Activated CD4-positive, alpha-beta T cell treated with anti-CD3 and anti-CD28 coated beads, Interleukin-2, amount 50 U/mL, for 16 hours (primary cell): Measurements from ENCODE around the gene PRR5L.
A peak's percentile ranks its signal among the peaks of the same experiment; 100 is the strongest.

Experiments used
- DNase-seq: peaks from one replicate; pipeline ENCODE4 v3.0.0-alpha.2; 2020

Gene PRR5L

DNA sequence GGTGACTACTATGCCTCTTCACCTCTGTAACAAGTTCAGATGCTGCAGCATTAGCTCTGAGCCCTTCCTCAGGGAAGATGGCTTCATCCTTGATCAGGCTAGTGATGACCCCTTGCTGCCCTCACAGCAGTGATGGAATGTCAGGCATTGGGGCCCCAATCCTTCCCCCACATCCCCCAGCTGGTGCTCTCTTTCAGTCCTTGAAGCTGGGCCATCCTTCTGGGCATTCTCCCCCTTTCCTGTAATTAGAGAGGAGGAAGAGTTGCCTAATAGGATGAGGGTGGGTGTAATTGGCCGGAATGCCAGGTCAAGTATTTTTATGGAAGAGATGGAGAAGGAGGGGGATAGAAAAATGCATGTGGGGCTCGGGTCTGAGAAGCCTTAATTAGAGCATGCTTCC, 151.4 kb downstream of the PRR5L start:
- no peak for DNase-seq

DNA sequence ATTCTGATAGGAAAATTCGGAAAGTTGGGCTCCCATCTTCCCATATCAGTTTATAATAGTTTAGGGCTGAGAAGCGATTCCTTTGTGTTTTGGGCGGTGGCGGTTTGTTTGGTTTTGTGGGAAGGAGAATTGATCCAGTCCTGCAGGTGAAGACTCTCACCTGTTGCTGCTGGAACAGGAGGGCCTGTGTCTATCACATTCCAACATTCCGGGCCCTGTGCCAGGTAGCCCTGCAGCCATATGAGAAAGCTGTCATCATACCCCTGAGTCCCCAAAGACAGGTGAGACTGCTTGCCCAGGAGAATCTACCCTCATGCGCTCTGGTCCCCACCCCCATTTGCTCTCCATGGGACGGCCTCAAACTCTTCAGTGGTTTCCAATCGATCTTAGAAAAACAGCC, 151.9 kb downstream of the PRR5L start:
- DNase-seq: no peak

DNA sequence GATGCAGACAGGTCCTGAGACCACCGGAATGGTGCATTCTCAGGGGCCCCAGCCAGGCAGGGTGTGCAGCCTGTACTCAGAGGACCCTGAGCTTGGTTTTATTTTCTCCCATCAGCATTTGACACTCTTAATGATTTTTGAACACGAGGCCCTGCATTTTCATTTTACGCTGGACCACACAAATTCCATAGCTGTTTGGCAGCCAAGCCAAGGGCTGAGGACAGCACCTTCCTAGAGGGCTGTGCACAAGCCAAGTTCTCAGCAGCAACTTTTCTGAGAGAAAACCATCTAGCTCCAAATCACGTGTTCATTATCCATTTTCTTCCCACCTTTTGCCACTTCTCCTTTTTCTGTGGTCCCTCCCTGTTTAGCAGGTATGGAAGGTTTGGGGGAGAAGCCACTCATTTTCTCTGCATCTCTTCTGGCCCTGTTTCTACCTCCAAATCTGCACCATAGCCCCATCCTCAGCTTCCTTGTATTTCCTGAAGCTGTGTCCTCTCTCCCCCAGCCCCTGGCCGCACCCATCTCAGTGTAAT, 153.5 kb downstream of the PRR5L start:
- DNase-seq: no peak

DNA sequence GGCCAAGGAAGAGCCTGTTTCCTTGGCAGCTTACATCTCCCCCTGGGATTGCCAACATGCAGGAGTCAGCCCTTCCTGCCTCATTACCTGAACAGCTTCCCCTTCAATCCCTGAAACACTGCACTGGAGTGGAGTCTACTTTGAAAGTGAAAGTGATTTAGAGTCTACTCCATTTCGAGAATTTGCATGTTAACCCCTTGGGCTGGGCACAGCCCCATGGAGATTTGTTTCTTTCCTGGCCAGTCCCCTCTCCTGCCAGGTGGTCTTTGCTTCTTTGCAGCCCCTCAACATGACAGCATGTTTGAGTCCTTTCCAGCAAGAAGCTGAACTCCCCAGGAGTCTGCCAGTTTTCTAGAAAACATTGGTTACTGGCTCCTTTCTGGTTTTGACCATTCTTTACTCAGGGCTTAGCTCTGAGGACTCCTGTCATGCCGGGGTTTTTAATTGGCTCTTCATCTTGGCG, 154.1 kb downstream of the PRR5L start:
- DNase-seq: no peak

DNA sequence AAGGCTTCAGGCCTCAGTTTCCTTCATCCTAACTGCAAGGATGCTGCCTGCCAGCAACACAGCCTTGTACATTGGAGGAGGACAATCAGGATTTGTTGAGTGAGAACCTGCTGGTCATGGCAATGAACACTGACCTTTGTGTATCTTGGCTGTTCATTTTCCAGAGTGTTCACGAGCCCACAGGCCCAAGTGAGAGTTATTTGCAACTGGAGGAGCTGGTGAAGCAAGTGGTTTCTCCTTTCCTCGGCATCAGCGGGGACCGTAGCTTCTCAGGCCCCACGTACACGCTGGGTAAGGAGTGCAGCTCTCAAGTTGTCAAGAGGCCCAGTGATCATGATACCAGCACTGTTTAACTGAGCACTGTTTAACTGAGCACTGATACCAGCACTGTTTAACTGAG, 155.0 kb downstream of the PRR5L start:
- no peak for DNase-seq

DNA sequence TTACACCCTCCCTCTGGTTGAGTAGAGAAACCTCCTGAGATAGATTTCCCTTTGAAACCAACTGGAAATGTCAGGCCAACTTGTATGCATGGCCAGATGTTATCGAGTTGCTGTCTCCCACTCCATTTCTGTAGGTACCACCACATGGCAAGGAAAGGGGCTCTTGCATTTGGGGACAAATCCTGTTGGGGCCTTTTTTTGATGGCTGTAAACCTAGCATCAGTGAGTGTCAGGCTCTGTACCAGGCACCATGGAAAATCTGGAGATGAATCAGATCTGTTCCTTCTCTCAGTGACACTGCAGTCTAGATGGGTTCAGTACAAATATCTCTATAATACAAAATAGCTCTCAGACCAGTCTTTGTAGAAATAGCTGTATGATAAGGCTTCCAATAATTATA, 155.6 kb downstream of the PRR5L start:
- no peak for DNase-seq

DNA sequence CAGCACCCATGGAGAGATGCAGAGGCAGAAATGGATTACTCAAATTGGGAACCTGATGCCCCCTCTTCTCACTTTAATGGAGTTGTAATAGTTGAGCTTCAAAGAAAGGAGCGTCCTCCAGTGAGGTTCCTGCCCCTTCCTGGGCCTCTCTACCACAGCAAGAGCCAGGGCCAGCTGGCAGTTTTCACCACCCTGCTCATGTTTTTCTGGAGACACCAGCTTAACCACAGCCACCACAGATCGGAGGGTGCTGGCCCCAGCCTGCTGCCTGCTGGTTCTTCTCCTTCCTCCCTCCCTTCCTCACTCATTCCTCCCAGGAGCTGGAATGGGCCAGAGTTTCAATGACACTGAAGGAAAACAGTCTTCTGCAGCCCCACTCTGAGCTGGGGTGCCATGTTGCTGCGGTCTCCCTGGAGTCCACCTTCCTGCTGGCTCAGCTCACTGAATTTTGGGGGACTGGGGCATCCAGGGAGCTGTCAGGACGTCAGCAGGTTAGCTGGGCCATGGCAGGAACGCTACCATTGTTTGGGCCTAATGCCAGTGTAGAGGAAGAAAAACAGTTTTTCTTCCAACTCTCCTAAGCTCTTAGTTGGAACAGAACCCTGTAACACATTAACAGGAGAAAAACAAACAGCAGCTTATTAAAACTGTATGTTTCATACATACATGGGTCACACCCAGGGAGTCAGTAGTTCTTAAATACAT, 156.3 kb downstream of the PRR5L start:
- DNase-seq: peak; percentile 55

DNA sequence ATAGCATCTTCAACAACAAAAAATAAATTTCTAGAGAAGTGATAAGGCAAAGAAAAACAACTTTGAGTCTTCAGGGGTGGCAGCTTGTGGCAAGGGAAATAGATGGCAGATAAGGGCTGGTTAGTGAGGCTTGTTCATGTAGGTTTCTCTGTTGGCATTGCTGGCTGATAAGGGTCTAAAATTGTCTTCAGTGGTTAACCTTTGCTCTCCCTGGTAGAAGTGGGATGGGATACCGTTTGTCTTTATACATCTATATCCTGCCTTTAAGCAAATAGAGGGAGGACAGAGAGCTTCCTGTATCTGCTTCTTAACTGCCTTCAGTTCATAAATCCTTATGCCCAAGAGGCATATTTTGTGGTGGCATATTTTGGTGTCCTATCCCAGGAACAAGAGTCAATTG, 156.9 kb downstream of the PRR5L start:
- DNase-seq: peak; percentile 61

DNA sequence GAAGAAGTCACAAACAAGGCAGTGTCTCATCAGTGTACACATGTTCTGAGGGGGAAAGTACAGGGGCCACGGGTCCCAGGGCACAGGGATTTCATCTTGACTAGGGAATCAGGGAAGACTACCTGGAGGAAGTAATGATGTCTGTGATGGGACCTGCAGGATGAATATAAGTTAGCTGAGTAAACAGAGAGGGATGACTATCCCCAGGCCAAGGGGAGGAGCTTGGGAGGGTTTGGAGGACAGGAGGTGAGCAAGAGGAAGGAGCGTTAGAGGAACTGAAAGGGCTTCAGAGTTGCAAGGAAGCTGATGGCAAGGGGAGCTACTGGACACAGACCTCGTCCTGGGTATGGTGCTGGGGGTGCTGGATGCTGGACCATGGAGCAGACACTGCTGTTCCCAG, 157.6 kb downstream of the PRR5L start:
- DNase-seq: no peak

DNA sequence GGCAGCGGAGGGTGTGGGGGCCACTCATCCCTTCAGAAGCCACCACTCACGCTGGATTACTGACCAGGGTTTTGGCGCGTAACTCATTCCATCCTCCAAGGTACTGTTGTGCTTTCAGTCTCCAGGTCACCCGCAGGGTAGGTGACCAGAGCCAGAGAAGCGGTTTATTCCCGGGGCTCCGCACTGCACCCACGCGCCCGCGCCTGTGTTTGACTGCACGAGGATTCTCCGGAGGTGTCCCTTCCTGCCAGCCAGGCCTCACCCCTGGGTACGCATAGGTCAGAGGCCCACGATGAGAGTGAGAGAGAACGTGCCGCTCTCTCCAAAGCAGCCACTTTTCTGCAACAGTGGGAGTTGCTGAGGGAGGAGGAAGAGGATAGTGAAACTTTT, 158.5 kb downstream of the PRR5L start:
- no peak for DNase-seq

DNA sequence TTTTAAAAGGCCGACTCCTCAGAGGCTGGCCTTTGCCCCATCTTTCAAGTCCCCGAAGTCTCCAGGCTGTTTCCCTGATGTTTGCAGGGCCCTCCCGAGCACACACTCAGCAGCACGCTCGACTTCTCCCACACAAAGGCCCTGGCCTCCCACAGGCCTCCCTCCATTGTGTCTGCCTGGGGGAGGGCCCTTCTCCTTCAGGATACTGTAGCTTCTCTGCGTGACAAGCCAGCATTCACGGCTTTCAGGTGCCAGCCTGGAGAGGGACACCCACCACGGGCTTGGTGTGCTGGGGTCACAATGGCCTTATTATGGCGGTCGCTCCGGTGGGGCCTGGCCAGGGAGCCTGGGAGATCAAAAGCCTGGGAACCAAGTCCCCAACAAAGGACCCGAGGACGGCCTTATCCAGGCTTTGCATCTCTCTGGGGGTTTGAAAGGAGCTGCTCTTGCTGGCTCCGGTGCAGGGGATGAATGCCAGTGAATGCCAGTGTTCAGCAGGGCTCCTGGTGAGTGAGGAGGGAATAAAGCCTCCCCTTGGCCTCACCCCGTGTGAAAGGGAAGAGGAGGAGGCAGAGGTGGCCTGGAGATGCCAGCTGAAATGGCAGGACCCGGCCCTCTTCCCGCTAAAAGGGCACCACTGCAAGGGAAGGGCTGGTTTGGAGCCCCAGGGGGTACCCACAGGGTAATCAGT, 159.0 kb downstream of the PRR5L start:
- no peak for DNase-seq

DNA sequence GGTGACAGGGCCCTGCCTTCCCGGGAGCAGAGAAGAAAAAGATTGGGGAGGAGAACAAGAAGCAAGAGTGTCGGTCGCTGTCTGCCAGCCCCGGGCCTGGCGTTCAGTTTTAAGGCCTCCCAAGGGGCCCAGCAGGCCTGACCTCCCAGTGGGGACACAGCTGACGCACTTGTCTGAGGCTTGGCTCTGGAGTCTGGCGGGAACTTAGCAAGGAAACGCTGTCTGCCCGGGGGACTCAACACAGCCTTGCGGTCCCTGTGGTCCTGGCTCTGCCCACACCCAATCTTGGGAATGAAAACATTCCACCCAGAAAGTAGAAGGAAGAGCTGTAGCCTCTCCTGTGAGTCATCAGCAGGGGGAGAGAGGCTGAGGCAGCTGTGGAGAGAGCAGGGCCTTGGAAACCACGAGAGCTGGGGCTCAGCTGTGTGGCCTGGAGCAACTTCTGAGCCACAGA, 159.6 kb downstream of the PRR5L start:
- DNase-seq: no peak

DNA sequence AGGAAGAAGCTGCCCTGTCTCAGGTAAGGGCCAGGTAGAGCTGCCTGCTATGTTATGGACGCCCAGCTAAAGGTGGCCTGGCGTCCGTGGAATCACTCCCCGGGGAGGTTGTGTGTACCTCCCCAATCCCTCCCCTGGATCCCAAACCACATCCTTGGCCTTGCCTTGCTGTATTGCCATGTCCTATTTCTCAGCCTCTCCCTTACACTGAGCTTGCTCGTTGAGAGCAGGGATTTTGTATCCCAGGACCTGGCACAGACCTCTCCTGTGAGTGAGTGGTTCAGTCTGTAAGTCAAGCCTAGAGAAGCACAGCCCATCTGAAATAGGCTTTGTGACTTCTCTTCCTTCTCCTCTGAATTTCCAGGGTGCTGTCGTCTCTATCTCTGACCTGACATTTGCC, 160.1 kb downstream of the PRR5L start:
- no peak for DNase-seq

DNA sequence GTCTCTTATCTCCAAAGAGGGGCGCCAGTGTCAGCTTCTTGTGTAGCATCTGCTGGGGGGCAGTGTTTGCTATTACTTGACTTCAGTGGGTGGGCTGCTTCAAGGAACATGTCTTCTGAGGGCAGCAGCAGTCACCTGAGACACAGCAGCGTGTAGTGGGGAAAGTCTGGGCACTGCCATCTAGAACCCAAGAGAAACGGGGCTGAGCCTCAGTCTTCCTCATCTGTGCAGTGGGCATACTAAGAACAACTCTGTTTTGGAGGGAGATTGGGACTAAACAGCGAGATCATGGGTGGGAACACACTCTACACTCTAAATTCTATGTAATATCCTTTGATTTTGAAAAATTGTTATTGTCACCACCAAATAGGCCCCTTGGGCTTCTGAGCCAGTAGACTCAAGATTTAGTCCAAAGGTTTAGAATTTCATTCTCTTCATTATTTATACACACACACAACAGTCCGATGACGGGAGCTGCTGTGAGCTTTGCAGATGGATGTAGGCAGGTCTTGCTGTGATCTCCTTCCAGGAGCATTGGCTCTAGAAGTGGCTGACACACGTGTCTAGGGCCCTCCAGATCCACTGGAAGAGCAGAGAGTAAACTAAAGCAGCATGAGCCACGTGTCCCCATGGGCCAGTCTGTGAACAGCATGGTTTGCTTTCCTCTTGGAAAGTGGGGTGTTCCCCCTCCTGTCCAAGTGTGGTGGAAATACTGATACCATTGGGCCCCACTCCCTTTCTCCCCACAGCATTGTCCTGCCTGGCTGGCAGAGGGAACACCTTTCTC, 162.2 kb downstream of the PRR5L start:
- DNase-seq: no peak

DNA sequence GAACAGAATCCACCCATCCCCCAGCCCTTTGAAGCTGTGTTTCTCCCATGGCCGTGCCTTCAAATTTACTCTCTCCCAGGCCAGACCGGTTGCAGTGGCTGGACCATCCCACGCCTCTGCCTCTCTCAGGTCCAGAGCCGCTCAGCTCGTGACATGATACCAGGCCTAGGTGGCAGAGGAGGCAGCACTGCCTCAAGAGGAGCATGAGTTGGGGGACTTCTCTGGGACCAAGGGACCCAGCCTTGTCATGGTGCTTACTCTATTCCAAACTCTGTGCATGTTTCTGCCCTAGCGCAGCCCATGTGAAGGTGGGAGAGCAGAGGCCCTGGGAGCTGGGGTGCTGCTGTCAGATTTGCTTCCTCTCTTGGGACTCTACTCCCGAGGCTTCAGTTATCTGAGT, 163.0 kb downstream of the PRR5L start:
- no peak for DNase-seq

DNA sequence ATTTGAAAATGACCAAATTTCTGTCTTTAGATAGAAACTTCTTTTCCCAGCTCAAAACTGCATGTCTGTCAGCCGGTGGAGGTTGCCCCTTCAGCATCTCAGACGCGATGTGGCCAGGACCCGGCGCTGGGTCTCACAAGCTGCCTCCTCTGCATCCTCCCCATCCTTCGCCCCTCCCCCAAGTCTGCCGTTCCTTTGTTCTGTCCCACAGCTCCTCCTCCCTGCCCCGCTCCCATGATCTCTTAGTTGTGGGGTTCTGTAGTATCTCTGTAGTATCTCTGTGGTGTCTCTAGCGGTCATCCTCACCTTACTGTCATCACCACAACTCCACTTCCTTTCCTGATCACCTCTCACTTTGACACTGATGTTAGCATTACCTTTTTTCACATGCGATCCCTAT, 164.1 kb downstream of the PRR5L start:
- DNase-seq: peak; percentile 30

DNA sequence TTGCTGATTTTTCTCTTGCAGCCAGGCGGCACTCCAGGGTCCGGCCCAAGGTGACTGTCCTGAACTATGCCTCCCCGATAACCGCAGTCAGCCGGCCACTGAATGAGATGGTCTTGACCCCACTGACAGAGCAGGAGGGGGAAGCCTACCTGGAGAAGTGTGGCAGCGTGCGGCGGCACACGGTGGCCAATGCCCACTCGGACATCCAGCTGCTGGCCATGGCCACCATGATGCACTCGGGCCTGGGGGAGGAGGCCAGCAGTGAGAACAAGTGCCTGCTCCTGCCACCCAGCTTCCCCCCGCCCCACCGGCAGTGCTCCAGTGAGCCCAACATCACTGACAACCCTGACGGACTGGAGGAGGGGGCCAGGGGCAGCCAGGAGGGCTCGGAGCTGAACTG, 166.2 kb downstream of the PRR5L start:
- DNase-seq: no peak

DNA sequence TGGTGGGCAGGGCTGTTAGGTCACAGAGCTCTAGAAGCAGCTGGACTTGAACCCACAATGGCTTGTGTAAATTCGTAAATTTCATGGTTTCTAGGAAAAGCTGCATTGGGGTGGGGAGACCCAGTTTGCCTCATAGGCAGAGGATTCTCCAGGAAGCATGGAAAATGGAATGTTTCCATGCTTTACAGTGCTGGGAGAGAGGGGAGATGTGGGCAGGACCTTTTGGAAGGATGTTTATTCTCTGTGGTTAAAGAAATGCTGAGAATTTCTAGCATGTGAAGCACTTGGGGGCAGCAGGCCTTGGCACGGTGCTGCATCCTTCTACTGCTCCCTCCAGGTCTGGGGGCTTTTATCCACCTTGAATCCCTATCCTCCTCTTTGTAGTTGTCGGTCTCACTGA, 167.7 kb downstream of the PRR5L start:
- no peak for DNase-seq

DNA sequence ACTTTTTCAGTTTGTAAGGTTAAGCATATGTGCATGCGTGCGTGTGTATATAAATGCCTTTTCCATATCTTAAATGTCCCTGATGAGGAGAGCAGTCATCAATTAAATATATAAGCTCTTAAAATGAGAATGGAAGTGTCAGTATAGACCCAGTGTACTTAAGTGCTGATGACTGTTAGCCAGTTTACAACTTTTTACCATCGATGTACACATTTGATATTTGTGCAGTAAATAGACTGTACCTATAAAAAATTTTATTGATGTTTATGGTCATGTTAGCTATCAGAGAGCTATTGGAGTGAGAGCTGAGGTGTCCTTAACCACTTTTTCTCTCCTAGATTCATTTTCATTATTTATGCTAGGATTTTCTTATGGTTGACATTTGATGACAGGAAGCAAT, 168.6 kb downstream of the PRR5L start:
- no peak for DNase-seq

DNA sequence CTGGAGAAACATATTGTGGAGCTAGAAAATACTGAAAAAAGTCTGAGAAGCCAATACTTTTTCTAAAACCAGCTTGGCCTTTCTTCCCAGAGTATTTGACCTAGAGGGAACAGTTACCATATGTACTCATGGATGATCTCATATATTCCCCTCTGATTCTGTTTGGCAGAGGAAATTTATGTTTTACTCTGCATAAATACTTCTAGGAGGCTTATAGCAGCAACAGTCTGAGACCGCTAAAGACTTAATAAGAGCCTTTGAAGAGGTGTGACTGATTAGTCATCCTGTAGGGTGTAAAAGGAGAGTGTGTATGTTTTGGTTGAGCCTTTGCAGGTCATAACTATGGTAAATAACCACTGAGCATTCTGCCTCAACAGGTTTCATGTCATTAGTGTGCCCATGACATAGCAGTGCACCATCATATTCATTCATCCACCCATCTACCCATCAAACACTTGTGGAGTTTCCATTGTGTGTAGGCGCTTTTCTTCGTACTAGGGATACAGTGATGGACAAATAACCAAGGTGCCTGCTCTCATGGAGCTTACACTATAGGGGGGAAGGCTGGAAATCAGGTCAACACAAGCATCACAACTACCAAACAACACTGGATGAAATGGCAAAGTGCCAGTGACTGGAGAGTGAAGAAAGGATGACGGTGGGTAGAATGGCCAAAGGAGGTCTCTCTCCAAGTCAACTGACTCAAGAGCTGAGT, 169.5 kb downstream of the PRR5L start:
- no peak for DNase-seq

DNA sequence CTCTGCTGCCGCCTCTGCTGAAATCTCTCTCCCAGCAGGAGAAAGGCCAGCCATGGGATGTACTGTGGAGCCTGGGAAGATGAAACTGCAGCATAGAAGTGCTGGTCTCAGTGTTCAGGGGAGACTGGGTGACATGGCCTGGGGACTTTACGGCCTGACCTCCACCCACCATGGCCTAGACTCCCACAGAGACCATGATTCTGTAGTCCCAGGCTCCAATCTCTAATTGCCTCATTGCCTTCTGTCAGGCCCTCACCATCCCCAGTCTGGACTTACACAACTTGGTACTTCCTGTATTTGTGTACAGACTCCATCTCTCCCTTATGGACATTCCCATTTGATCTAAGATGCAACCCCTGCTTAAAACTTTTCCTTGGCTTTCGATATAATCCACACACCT, 170.9 kb downstream of the PRR5L start:
- no peak for DNase-seq

DNA sequence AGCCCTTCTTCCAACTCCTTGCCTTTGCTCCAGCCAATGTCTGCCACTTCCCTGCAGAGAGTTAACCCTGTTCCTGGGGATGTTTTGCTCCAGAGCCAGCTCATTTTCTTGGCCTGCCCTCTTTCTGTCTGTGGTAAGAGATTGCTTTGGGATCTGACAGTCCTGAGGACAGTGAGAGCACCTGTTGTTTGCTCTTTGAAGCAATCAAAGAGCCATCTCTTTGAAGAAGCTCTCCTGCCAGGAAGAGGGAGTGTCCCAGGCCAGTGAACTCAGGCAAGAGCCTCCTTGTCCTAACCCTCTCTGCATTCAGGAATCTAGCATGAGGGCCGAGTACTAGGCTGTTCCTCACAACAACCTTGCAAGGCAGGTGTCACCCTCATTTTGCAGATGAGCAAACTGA, 171.8 kb downstream of the PRR5L start:
- no peak for DNase-seq

DNA sequence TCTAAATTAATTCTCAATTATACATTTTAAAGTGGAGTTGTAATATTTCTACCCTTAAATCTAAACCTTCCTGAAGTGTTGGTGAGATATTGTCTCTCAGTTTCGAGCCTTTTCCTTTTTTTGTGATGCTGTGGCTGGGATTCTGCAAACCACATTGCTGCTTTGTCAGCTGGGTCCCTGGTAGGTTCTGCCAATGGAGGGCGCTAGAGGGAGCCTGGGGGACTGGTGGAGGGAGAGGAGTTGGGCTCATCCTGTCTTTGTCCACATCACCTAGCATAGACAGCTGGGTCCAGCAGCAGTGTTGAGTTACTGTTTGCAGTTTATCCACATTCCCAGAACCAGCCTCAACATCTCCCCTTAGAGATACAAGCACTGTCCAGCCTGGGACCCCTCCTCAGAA, 173.0 kb downstream of the PRR5L start:
- peak; percentile 17 for DNase-seq
